ENCODE results near the gene IMMP2L. TPM values are rescaled to one million over a fixed set of nuclear protein-coding genes. Genes with fewer than 3 reads are reported as not detected.

The IMMP2L gene
- total RNA-seq, 1 donor from 2014 or later = 29.7 TPM

DNA sequence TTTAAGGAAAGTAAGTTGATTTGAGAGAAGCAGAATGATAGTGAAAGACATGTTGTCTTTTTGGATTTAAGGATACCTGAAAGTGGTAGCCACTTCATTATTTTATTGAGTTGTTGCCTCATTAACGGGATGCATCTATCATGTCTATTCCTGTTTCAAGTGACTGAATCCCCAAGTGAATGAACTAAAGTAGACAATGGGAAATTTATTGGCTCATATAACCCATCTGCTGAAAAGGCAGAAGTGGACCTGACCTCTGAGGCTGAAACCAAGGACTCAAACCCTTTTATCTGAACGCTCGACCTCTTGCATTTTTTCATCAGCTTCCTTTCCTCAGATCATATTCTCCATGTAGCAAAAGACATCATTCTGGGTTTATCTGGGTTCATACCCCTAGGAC lies 937.0 kb downstream of the IMMP2L start:
- Mint-ChIP-seq H3K4me3 (ENCODE audit: low read depth) (no peak overlapping the region), H3K27ac (no peak overlapping the region), H3K4me1 (ENCODE audit: low read depth) (peaks cover 2% of the 10 kb centered on the region), H3K36me3 (ENCODE audit: insufficient read depth) (no peaks in the 10 kb centered on the region), H3K27me3 (no peaks in the 10 kb centered on the region), H3K9me3 (ENCODE audit: low read depth) (no peaks in the 10 kb centered on the region)
- no peak for TF ChIP-seq CTCF (IDR thresholded peaks at IDR 0.05; ENCODE audit: unreplicated experiment)
- DNase-seq (ENCODE audit: low spot score, unreplicated experiment) = no peak

DNA sequence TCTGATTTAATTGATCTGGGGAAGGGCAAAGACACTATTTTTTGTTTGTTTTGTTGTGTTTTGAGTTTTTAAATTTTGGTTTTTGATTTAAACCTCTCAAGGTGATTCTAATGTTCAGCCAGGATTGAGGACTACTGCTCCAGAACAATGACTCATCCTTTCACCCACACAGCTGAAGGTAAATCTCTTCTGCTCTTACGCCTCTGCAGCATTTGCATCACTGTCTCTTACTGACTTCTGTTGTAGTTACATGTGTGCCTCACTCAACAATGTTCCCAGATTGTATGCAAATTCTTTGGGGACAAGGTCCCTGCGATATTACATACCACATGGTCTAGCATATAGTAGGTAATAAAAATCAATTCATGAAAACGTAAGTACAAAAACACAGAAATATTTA lies 938.9 kb downstream of the IMMP2L start:
- no peaks in the 10 kb centered on the region for H3K36me3 Mint-ChIP-seq (ENCODE audit: insufficient read depth)
- no peak for TF ChIP-seq CTCF (IDR thresholded peaks at IDR 0.05; ENCODE audit: unreplicated experiment)
- no peaks in the 10 kb centered on the region for H3K9me3 Mint-ChIP-seq (ENCODE audit: low read depth)
- no peak for DNase-seq (ENCODE audit: low spot score, unreplicated experiment)
- H3K4me1 Mint-ChIP-seq (ENCODE audit: low read depth) = peaks cover 2% of the 10 kb centered on the region
- no peak overlapping the region for H3K4me3 Mint-ChIP-seq (ENCODE audit: low read depth)
- no peaks in the 10 kb centered on the region for H3K27me3 Mint-ChIP-seq
- H3K27ac Mint-ChIP-seq = no peak overlapping the region

GRCh38 chr7:110621289-110621688 lies 941.0 kb downstream of the IMMP2L start:
- Mint-ChIP-seq H3K4me3 (ENCODE audit: low read depth) (no peak overlapping the region), H3K4me1 (ENCODE audit: low read depth) (peaks cover 2% of the 10 kb centered on the region), H3K36me3 (ENCODE audit: insufficient read depth) (peaks cover 3% of the 10 kb centered on the region), H3K27me3 (no peaks in the 10 kb centered on the region), H3K27ac (no peak overlapping the region), H3K9me3 (ENCODE audit: low read depth) (peaks cover 9% of the 10 kb centered on the region)
- TF ChIP-seq CTCF (IDR thresholded peaks at IDR 0.05; ENCODE audit: unreplicated experiment) = no peak
- DNase-seq (ENCODE audit: low spot score, unreplicated experiment) = no peak

GRCh38 chr7:110620110-110620735 lies 942.1 kb downstream of the IMMP2L start:
- Mint-ChIP-seq H3K27ac (no peak overlapping the region), H3K4me3 (ENCODE audit: low read depth) (no peak overlapping the region)
- TF ChIP-seq CTCF (IDR thresholded peaks at IDR 0.05; ENCODE audit: unreplicated experiment) = no peak

More at GRCh38 chr7:110620110-110620735, 942.1 kb downstream of the IMMP2L start:
- DNase-seq (ENCODE audit: low spot score, unreplicated experiment) = no peak
- peaks cover 19% of the 10 kb centered on the region for H3K9me3 Mint-ChIP-seq (ENCODE audit: low read depth)
- H3K27me3 Mint-ChIP-seq = no peaks in the 10 kb centered on the region
- peaks cover 5% of the 10 kb centered on the region for H3K36me3 Mint-ChIP-seq (ENCODE audit: insufficient read depth)
- H3K4me1 Mint-ChIP-seq (ENCODE audit: low read depth) = peaks cover 2% of the 10 kb centered on the region

Data from progenitor cell of endocrine pancreas (in vitro differentiated cells).